ENCODE results near the gene CRB2.

DNA sequence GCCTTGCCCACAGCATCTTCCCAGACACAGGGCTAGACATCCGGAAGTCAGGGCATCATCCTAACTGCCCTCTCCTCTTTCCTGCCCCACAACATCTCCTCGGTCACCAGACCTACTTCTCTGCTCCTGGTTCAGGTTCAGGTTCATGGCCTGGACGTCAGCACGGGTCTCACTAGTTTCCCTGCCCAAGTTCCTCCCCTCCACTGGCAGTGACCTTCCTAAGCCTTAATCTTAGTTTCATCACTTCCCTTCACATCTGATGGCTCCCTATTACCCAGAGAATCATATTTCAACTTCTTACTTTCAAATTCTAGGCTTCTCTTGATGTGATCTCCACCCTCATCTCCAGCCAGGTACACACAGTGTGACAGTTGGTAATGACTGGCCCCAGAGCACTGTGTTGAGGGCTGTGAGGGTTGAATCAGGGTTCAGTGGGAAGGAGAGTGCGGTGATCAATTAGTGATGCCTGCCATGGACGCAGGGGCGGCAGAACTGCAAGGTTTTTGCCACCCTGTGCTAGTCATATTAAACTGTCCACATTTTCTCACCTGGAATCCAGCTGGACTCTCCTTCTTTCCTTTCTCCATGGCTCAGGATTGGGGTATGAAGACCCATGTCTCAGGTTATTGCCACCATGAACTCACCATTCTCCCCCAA, 34.3 kb upstream of the CRB2 start:
- TF ChIP-seq MAX (IDR thresholded peaks at IDR 0.05) (no peak), USF1 (IDR thresholded peaks at IDR 0.05) (no peak), REST (IDR thresholded peaks at IDR 0.05; ENCODE audit: low read depth) (no peak), TAF1 (IDR thresholded peaks at IDR 0.05; ENCODE audit: low read depth) (no peak), RAD21 (IDR thresholded peaks at IDR 0.05; ENCODE audit: low read depth) (no peak), CEBPB (IDR thresholded peaks at IDR 0.05) (no peak), TEAD4 (IDR thresholded peaks at IDR 0.05) (no peak), EP300 (IDR thresholded peaks at IDR 0.05; ENCODE audit: borderline replicate concordance) (no peak), CREB1 (IDR thresholded peaks at IDR 0.05; ENCODE audit: low read depth) (no peak)
